ENCODE measurements around the gene OSER1. TPM values are rescaled to one million over a fixed set of nuclear protein-coding genes. Genes with fewer than 3 reads are reported as not detected.

The OSER1 gene
- total RNA-seq, 1 experiment from 2014 or later, result 24.3 TPM

DNA sequence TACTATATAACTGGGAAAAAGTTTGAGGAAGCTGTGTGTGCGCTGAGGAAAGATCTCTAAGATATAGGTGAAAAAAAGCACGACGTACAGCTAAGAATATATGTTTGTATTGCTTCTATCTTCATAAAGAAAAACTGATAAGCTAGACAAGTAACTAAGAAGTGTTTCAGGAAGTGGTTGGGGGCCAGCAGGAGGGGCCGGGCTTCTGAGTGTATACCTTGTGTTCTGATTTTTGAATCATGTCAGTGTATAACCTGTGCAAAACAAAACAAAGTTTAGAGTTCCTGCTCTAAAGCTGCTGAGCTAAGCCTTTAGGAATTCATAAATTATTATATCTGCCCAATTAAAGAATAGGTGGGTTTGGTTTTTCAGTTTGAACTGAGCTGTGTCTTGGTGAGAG is 7.9 kb upstream of the OSER1 start (continued):
- TF ChIP-seq, protein P1, sequence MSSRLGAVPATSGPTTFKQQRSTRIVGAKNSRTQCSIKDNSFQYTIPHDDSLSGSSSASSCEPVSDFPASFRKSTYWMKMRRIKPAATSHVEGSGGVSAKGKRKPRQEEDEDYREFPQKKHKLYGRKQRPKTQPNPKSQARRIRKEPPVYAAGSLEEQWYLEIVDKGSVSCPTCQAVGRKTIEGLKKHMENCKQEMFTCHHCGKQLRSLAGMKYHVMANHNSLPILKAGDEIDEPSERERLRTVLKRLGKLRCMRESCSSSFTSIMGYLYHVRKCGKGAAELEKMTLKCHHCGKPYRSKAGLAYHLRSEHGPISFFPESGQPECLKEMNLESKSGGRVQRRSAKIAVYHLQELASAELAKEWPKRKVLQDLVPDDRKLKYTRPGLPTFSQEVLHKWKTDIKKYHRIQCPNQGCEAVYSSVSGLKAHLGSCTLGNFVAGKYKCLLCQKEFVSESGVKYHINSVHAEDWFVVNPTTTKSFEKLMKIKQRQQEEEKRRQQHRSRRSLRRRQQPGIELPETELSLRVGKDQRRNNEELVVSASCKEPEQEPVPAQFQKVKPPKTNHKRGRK (CRISPR knock-in tag; IDR thresholded peaks at IDR 0.05; ENCODE audit: borderline replicate concordance), result no peak
- TF ChIP-seq E2F4 (CRISPR knock-in tag; IDR thresholded peaks at IDR 0.05; ENCODE audit: borderline replicate concordance, low read depth) (no peak), ATF2 (CRISPR knock-in tag; IDR thresholded peaks at IDR 0.05; ENCODE audit: borderline replicate concordance, low read depth) (no peak), MAX (CRISPR knock-in tag; IDR thresholded peaks at IDR 0.05) (no peak), PRRX2 (CRISPR knock-in tag; IDR thresholded peaks at IDR 0.05) (no peak), MYBL2 (CRISPR knock-in tag; IDR thresholded peaks at IDR 0.05) (no peak), ERG (CRISPR knock-in tag; IDR thresholded peaks at IDR 0.05) (no peak), TEAD1 (CRISPR knock-in tag; IDR thresholded peaks at IDR 0.05) (no peak), PREB (CRISPR knock-in tag; IDR thresholded peaks at IDR 0.05; ENCODE audit: borderline replicate concordance) (no peak), ZMAT4 (CRISPR knock-in tag; IDR thresholded peaks at IDR 0.05) (no peak), ZNF263 (CRISPR knock-in tag; IDR thresholded peaks at IDR 0.05; ENCODE audit: low read depth) (no peak), NR1H2 (CRISPR knock-in tag; IDR thresholded peaks at IDR 0.05) (no peak), GABPB1 (CRISPR knock-in tag; IDR thresholded peaks at IDR 0.05) (no peak), JAZF1 (CRISPR knock-in tag; IDR thresholded peaks at IDR 0.05) (no peak)
- TF ChIP-seq, protein P2, sequence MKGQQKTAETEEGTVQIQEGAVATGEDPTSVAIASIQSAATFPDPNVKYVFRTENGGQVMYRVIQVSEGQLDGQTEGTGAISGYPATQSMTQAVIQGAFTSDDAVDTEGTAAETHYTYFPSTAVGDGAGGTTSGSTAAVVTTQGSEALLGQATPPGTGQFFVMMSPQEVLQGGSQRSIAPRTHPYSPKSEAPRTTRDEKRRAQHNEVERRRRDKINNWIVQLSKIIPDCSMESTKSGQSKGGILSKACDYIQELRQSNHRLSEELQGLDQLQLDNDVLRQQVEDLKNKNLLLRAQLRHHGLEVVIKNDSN (CRISPR knock-in tag; IDR thresholded peaks at IDR 0.05), result no peak
- TF ChIP-seq, protein P3, sequence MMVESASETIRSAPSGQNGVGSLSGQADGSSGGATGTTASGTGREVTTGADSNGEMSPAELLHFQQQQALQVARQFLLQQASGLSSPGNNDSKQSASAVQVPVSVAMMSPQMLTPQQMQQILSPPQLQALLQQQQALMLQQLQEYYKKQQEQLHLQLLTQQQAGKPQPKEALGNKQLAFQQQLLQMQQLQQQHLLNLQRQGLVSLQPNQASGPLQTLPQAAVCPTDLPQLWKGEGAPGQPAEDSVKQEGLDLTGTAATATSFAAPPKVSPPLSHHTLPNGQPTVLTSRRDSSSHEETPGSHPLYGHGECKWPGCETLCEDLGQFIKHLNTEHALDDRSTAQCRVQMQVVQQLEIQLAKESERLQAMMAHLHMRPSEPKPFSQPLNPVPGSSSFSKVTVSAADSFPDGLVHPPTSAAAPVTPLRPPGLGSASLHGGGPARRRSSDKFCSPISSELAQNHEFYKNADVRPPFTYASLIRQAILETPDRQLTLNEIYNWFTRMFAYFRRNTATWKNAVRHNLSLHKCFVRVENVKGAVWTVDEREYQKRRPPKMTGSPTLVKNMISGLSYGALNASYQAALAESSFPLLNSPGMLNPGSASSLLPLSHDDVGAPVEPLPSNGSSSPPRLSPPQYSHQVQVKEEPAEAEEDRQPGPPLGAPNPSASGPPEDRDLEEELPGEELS (CRISPR knock-in tag; IDR thresholded peaks at IDR 0.05), result no peak
